SU-DHL-6 (cell line): ENCODE results near the gene SH3BGRL3.

Experiments
- EZH2phosphoT487 ChIP-seq: fragments of 200-600 bp; sonication (generic), shearing (Covaris generic); conservative IDR thresholded peaks from 2 replicates; pipeline ENCODE4 v1.6.1; 2018; ENCODE audit warnings: mild to moderate bottlenecking, antibody characterized with exemption, low read length, moderate library complexity, mixed read lengths
- TF ChIP-seq, protein P1 (sequence below): fragments of 200-600 bp; sonication (generic); IDR thresholded peaks from one replicate; pipeline ENCODE4 v1.5.1; 2017; ENCODE audit warnings: antibody characterized with exemption, mild to moderate bottlenecking, low read length, moderate library complexity; ENCODE audit not compliant: insufficient read depth, poor library complexity, severe bottlenecking

- TF ChIP-seq EZH2phosphoT487: no peak
- TF ChIP-seq, protein P1, sequence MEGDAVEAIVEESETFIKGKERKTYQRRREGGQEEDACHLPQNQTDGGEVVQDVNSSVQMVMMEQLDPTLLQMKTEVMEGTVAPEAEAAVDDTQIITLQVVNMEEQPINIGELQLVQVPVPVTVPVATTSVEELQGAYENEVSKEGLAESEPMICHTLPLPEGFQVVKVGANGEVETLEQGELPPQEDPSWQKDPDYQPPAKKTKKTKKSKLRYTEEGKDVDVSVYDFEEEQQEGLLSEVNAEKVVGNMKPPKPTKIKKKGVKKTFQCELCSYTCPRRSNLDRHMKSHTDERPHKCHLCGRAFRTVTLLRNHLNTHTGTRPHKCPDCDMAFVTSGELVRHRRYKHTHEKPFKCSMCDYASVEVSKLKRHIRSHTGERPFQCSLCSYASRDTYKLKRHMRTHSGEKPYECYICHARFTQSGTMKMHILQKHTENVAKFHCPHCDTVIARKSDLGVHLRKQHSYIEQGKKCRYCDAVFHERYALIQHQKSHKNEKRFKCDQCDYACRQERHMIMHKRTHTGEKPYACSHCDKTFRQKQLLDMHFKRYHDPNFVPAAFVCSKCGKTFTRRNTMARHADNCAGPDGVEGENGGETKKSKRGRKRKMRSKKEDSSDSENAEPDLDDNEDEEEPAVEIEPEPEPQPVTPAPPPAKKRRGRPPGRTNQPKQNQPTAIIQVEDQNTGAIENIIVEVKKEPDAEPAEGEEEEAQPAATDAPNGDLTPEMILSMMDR: no peak
Measured at GRCh38 chr1:26297791-26298124, 17.9 kb downstream of the SH3BGRL3 start.
